ENCODE measurements around the gene SDK1.

DNA sequence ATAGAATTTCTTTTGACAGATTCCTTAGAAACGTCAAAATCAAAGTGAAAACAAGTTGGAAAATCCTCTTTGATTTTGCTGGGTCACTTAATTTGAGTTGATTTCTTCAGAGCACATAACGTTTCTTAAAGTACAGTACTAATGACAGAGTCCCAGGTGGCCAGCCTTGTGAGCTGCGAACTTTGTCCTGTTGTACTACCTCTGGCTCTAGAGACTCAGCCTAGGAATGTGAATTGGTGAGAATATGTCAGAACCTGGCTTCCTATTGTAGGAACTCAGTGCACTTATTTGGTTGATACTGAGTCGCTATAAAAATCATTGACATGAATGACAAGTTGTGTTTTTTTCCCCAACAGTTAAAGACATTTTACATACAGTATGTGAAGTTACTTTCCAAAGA lies 20.2 kb downstream of the SDK1 start:
- TF ChIP-seq CTCF (tag by site-specific recombination; IDR thresholded peaks at IDR 0.05) (no peak), ZNF274 (IDR thresholded peaks at IDR 0.05; ENCODE audit: low read length) (no peak), ZNF274 (tag by site-specific recombination; IDR thresholded peaks at IDR 0.05; ENCODE audit: borderline replicate concordance) (no peak), ZNF571 (tag by site-specific recombination; IDR thresholded peaks at IDR 0.05) (no peak), TCF7L2 (IDR thresholded peaks at IDR 0.05; ENCODE audit: borderline replicate concordance, low read depth, low read length) (no peak), YY1 (tag by site-specific recombination; IDR thresholded peaks at IDR 0.05) (no peak), SETDB1 (IDR thresholded peaks at IDR 0.05; ENCODE audit: insufficient read length, low read length) (no peak), ZNF560 (tag by site-specific recombination; IDR thresholded peaks at IDR 0.05; ENCODE audit: borderline replicate concordance) (no peak), MYNN (tag by site-specific recombination; IDR thresholded peaks at IDR 0.05; ENCODE audit: borderline replicate concordance) (no peak), BCL11A (tag by site-specific recombination; IDR thresholded peaks at IDR 0.05; ENCODE audit: low read depth) (no peak), ZNF302 (tag by site-specific recombination; IDR thresholded peaks at IDR 0.05; ENCODE audit: low read depth) (no peak), ZNF670 (tag by site-specific recombination; IDR thresholded peaks at IDR 0.05; ENCODE audit: low read depth) (no peak)

Measured in HEK293 (cell line).